DND-41 (cell line): ENCODE results near the gene OR14A16.

Experiments
- ATAC-seq: fragments of 200-7000 bp; cut with Tn5 transposase; 3 replicates; pipeline ENCODE4 v1.9.1; 2021; ENCODE audit warnings: low read depth; ENCODE audit not compliant: insufficient read depth
- DNase-seq: peaks from one replicate; pipeline ENCODE4 v3.0.0-alpha.2; 2020
- H2AFZ ChIP-seq: 2 replicates; pipeline ENCODE4 v1.6.0; 2012; ENCODE audit warnings: low read depth, low read length
- H3K27ac ChIP-seq: 2 replicates; pipeline ENCODE4 v1.5.1; 2012; ENCODE audit warnings: low read length, inconsistent platforms
- H3K27me3 ChIP-seq: fragments of 200-600 bp; sonication (generic); 2 replicates; pipeline ENCODE4 v1.6.0; 2012; ENCODE audit warnings: low read length, mild to moderate bottlenecking, inconsistent platforms; ENCODE audit not compliant: insufficient read depth, poor library complexity
- H3K36me3 ChIP-seq: 2 replicates; pipeline ENCODE4 v1.5.1; 2012; ENCODE audit warnings: low read length, inconsistent platforms; ENCODE audit not compliant: insufficient read depth
- H3K4me1 ChIP-seq: 2 replicates; pipeline ENCODE4 v1.5.1; 2012; ENCODE audit warnings: mild to moderate bottlenecking, low read length; ENCODE audit not compliant: insufficient read depth
- H3K4me2 ChIP-seq: 2 replicates; pipeline ENCODE4 v1.6.0; 2012; ENCODE audit warnings: mild to moderate bottlenecking, moderate library complexity, low read length, inconsistent platforms; ENCODE audit not compliant: insufficient read depth
- H3K4me3 ChIP-seq, 2 experiments: fragments of 200-600 bp in 1 of 2; shearing (Covaris generic) in 1 of 2; 2 replicates each; pipeline ENCODE4 v1.5.1; 2012 to 2016; ENCODE audit warnings: inconsistent platforms in 2 of 2, low read length in 2 of 2, mild to moderate bottlenecking in 2 of 2, low read depth in 1 of 2, moderate library complexity in 1 of 2
- H3K79me2 ChIP-seq: 2 replicates; pipeline ENCODE4 v1.6.0; 2012; ENCODE audit warnings: low read length, inconsistent platforms; ENCODE audit not compliant: insufficient read depth
- H3K9ac ChIP-seq: 2 replicates; pipeline ENCODE4 v1.6.0; 2012; ENCODE audit warnings: low read depth, mild to moderate bottlenecking, inconsistent platforms, low read length, moderate library complexity
- H3K9me3 ChIP-seq: 2 replicates; pipeline ENCODE4 v1.5.1; 2012; ENCODE audit warnings: low read length, moderate library complexity, mild to moderate bottlenecking, inconsistent platforms; ENCODE audit not compliant: insufficient read depth, severe bottlenecking
- H4K20me1 ChIP-seq: 2 replicates; pipeline ENCODE4 v1.6.0; 2012; ENCODE audit warnings: low read length; ENCODE audit not compliant: insufficient read depth
- CTCF ChIP-seq: IDR thresholded peaks from 2 replicates; pipeline ENCODE4 v1.5.1; 2012; ENCODE audit warnings: borderline replicate concordance, low read length, moderate library complexity, mild to moderate bottlenecking; ENCODE audit not compliant: poor library complexity, severe bottlenecking; ENCODE audit errors: extremely low read depth
- EZH2 ChIP-seq: IDR thresholded peaks from 3 replicates; pipeline ENCODE4 v1.6.1; 2012; ENCODE audit warnings: borderline replicate concordance, low read depth, mild to moderate bottlenecking, moderate library complexity, low read length, inconsistent platforms; ENCODE audit not compliant: severe bottlenecking

The OR14A16 gene

GRCh38 chr1:247862756-247863155 lies 38.8 kb upstream of the OR14A16 start:
- H3K27me3 ChIP-seq = no peaks in the 10 kb centered on the region
- no peak overlapping the region for H3K9ac ChIP-seq
- H3K9me3 ChIP-seq = no peaks in the 10 kb centered on the region
- no peaks in the 10 kb centered on the region for H3K36me3 ChIP-seq
- no peak overlapping the region for H3K27ac ChIP-seq
- no peaks in the 10 kb centered on the region for H3K4me1 ChIP-seq
- H3K79me2 ChIP-seq = no peaks in the 10 kb centered on the region
- H3K4me3 ChIP-seq = no peak overlapping the region
- H3K4me2 ChIP-seq = no peak overlapping the region
- TF ChIP-seq EZH2 = no peak
- no peak for TF ChIP-seq CTCF
- ATAC-seq (no peak), DNase-seq (no peak)
- no peaks in the 10 kb centered on the region for H4K20me1 ChIP-seq
- H2AFZ ChIP-seq = no peak overlapping the region

GRCh38 chr1:247857985-247858619 lies 34.2 kb upstream of the OR14A16 start:
- Histone ChIP-seq H3K9me3 (no peaks in the 10 kb centered on the region), H3K27me3 (no peaks in the 10 kb centered on the region), H3K27ac (no peak overlapping the region), H4K20me1 (no peaks in the 10 kb centered on the region), H2AFZ (no peak overlapping the region), H3K9ac (no peak overlapping the region), H3K36me3 (no peaks in the 10 kb centered on the region), H3K79me2 (no peaks in the 10 kb centered on the region), H3K4me1 (no peaks in the 10 kb centered on the region), H3K4me3 (no peak overlapping the region), H3K4me2 (no peak overlapping the region)
- TF ChIP-seq EZH2 = no peak
- TF ChIP-seq CTCF = no peak
- ATAC-seq (no peak), DNase-seq (no peak)

- no peak within 1 kb of the TSS for H3K4me2 ChIP-seq
- H3K79me2 ChIP-seq = no peaks in the 10 kb centered on the region
- H2AFZ ChIP-seq = no peak within 1 kb of the TSS
- ATAC-seq (no peak), DNase-seq (no peak)
- no peaks in the 10 kb centered on the region for H3K27me3 ChIP-seq
- TF ChIP-seq CTCF (no peak), EZH2 (no peak)
- H3K9me3 ChIP-seq = no peaks in the 10 kb centered on the region
- H3K36me3 ChIP-seq = no peaks in the 10 kb centered on the region
- H3K27ac ChIP-seq = no peak within 1 kb of the TSS
- H3K9ac ChIP-seq = no peak within 1 kb of the TSS
- H3K4me3 ChIP-seq = no peak within 1 kb of the TSS
- H4K20me1 ChIP-seq = no peaks in the 10 kb centered on the region
- no peaks in the 10 kb centered on the region for H3K4me1 ChIP-seq
Measured at GRCh38 chr1:247857069-247857984, 33.4 kb upstream of the OR14A16 start, which contains the start of gene TRIM58. Gene TRIM58, plus strand, starts transcription at chr1:247857187. Its CDS starts 60 bp downstream, at chr1:247857247.
